ENCODE results near the gene MAEA.
A peak's percentile ranks its signal among the peaks of the same experiment; 100 is the strongest.

The MAEA gene

DNA sequence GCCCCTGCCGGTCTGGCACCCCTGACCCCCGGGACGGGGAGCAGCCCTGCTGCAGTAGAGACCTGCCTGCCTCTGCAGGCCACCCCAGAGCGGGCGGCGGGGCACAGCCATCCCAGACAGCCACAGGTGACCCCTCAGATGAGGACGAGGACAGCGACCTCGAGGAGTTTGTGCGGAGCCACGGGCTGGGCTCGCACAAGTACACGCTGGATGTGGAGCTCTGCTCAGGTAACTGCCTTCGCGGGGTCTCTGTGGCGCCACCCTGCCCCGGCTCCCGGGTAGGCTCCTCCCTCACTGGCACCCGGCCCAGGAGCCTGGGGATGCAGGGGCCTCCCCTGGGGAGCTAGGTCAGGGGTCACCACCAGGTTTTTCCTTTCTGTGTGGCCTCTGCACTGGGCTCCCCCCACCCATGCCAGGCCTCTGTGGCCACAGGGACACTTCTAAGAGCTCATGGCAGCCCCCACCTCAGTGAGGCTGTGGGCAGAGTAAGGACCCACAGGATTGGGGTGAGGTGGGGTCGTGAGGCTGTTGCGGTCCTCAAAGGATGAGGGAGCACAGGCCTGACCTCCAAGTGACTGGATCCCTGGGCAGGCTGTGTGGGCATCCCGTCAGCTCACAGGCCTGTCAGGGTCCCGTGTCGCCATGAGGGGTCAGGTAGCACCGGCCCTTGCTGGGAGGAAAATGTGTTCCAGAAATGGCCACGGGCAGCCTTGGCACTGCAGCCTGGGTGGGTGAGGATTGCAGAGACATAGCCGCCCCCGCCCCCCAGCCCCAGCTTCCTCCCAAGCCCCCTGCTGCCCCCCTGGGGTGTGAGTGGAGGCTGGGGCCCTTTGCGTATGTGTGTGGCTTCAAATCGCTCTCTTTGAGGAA, 63.7 kb downstream of the MAEA start:
- no peak for DNase-seq (ENCODE audit: low spot score)

DNA sequence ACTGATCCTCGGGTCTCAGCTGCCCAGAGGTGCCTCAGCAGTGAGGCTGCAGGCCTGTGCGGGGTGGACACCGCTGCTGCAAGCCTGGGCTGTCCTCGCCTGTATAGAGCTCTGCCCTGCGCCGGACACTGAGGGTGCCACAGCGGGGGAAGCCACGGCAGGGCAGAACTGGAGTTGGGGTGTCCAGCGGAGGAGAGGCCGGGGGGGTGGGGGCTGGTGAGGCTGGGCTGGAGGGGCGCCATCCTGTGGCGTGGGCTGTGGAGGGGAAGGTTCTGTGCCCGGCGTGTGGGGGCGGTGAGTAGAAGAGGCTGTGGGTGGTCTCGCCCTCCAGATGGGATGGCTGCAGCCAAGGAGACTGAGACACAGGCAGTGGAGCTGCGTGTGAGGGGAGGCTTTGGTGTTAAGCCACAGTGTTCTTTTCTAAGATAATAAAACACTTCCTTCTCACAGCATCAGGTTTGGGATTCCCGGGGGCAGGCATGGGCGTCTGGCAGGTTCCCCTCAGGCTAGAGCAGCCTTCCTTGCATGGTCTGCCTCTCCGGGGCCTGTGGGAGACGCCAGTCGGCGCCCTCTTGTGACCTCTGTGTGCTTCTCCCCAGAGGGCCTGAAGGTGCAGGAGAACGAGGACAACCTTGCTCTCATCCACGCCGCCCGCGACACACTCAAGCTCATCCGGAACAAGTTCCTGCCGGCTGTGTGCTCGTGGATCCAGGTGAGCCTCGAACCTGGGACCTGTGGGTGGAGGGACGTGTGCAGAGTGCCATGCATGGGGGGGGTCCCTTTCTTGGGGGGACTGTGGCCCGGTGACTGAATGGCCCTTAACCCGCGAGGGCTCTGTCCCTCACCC, 64.7 kb downstream of the MAEA start:
- DNase-seq (ENCODE audit: low spot score) = no peak

DNA sequence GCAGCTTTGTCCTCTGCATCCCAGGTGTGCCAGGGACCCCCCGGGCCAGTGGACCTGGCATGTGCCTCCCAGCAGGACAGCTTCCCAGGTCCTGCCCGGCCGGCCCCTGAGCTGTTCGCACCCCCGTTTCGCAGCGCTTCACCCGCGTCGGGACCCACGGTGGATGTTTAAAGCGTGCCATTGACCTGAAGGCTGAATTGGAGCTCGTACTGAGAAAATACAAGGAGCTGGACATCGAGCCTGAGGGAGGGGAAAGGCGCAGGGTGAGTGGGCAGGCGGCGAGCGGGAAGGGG, 65.2 kb downstream of the MAEA start:
- DNase-seq (ENCODE audit: low spot score) = no peak

DNA sequence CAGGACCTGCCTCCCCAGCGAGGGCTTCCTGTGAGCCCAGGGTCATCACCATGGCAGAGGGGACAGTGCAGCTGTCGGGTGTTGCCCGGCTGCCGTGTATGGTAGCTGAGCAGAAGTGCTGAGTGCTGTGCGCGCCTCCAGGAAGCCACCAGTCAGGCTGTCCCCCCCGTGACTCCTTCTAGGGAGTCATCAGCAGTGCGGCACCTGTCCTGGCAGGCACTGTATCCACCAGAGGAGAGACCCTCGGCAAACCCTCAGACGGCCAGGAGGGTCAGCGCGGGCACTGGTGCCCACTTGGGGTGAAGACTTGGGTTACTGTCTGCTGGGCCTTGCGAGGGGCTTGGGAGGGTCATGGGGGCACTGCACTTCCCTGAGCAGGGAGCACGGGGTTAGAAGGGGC, 65.7 kb downstream of the MAEA start:
- no peak for DNase-seq (ENCODE audit: low spot score)

DNA sequence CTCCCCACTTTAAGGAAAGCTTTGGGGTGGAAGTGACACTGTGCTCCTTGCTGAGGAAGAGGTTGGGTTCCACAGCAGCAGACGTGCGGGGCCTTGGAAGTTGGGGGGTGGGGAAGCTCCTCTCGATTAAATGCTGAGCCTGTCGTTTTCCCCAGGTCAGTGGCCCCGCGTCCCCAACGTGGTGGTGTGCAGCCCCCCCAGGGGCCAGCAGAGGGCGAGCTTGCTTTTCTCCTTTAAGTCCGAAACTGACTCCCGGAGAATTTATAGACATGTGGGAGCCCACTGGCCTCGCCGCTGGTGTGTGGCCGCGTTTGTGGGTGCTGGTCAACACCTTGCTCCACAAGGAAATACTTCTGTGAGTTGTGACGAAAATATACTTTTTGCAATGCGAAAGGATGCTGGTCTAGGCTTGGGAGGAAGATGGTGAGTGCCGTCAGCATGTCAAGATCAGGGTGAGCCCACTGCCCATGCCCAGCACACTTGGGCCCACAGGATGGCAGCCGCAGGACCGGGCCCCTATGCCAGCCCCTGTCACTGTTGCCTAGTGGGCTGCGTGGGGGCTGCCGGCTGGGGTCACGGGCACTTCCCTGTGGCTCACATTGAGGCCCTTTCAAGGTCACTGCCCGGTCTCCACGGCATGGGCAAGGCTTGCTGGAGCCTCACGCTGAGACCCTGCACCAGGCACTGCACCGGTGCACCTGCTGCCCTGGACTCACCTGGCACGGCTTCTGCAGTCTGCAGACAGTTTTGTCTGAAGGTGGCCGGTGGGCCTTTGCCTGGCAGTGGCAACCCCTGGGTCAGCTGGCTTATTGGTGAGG, 66.7 kb downstream of the MAEA start:
- peak; percentile 50 for DNase-seq (ENCODE audit: low spot score)

DNA sequence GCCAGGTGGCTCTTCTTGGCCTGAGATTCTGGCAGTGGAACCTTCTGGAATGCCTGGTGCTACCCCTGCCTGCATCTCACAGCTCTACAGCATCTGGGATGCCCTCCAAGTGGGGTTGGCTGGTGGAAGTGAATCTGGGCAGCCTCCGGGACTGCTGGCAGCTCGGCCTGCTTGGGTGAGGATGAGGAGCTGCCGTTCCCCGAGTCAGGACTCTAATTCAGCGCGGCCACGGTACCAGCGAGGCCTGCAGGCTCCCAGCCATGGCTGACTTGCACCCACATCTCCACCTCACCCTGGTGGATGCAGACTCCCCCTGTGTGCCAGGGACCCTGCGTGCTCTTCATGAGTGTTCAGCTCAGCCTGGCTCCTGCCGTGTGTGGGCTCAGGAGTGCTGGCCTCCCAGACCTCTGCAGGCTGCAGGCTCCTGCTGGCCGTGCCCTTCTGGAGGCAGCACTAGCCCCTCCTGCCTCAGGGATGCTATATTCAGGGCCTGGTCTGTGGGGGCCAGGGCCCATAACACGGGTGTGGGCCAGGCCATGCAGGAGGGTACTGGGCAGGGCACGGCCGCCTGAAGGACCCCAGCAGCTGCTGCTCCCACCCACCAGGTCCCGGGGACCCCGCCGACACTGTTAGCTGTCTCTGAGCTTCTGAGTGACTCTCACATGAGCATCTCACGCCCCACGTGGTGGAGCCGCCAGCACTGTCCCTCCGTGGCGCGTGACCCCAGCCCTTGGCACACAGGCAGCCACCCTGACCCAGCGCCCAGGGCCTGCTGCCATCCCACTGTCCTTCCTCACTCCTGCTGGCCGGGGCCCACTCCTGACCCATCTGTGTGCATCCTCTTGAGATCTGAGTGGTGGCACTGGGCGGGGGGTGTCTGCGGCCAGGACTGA, 67.9 kb downstream of the MAEA start:
- no peak for DNase-seq (ENCODE audit: low spot score)

DNA sequence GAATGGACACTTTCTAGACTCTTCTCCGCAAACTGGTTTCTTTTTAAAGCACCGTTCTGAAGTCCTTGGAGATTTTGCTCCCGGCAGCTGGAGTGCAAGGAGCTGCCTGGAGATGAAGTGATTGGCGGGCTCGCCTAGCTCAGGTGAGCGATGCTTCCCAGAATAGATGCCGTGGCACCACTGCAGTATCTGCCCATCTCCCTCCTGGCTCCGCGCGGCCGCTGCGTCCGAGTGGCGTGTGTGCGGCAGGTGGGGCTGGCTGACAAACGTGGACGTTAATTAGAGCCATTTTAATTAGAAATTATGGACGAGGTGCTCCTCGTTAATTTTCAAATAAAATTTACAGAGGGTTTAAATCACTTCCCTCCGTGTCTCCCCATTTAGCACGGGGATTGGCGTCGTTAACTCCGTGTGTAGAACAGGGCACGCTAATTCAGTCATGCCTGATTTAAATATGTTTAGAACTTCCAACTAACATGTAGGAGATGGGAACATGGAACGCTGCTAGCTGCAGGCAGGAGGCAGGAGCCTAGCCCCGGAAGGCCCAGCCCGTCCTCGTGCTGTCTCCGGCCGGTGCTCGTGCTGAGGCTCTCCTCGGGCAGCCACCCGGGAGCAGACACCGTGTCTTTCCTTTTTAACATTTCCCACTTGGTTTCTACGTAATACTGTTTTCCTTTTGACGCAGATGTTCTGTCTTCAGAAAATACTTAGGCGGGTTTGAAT, 68.9 kb downstream of the MAEA start:
- no peak for DNase-seq (ENCODE audit: low spot score)

DNA sequence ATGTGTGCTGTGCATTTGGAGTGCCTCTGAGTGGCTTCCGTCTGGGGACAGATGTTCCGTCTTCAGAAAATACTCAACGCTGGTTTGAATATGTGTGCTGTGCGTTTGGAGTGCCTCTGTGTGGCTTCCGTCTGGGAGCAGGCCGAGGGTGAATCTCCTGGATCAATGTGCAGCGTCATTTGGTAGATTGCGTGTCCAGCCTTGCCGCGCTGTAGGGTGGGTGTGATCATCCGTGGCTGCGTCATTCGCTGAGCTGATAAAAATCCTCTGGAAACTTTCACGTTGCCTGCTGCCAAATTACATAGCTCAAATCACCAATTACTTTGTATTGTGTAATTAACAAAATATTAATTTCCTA, 69.4 kb downstream of the MAEA start:
- no peak for DNase-seq (ENCODE audit: low spot score)

DNA sequence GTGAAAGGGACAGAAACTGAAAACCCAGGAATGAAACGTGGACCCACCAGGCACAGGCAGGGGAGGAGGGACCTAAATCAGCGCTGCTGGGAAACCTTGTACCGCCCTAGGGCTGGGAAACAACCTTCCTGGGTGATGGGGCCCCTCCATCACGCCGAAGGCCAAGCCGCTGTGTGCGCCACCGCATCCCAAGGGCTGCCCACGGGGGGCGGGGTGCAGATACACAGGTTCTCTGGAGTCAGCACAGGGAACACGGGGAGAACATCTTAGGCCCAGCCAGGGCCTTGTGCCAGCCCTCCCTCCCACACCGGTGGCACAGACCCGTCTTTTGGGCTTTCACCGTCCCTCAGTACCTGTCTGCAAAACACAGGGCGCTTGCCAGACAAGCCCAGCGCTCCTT, 70.3 kb downstream of the MAEA start:
- DNase-seq (ENCODE audit: low spot score) = no peak

DNA sequence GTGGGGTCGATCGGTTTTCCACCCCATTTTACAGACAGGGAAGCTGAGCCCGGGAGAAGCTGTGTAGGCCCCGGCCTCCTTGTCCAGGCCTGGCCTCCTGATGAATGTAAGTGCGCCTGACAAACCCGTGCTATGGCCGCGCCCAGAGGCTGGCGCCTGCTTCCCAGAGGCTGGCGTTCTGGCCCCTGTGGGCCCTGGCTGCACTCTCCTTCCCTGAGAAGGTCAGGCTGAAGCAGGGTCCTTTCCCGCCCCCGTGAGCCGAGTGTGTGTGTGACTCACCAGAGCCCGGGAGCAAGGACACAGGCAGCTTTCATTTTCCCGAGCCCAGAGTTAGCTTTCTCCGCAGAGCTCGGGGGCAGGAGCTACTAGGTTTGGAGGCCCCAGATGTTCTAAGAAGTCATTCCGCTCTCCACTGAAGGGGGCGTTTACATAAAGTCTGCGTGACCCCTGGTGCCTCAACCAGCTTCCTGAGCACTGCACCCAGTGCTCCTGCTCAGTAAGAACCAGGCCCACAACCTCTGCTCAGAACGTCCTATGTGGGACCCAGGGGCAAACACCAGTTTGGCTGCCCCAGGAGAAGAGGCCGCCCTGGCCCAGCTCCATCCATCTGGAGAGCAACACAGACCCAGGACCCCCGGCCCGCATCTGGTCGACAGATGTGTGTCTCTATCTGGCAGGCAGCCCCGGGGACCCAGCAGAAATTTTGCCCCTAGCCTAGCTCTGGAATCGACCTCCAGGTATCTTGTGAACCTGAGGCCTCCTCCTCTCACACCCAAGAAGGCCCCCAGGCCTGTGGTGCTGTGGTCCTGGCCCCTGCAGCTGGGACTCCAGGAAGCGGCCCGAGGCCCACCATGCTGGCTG, 71.0 kb downstream of the MAEA start:
- DNase-seq (ENCODE audit: low spot score) = no peak

DNA sequence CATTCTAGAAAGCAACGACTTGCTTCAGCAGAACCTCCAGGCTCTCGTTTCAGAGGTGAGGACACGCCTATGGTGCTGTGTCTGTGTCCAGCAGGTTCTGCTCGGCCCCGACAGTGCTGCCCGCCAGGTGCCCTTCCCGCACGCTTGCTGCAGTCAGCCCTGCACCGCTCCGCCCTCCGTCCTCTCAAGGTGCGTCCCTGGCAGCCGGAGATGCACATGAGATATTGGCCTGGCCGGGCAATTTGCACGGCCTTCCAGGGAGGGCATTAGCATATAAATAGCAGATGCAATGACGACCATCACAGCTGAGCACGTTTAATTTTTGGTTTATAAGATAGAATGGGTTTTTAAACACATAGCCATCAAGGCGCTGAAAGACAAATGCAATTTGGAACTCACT, 71.7 kb downstream of the MAEA start:
- DNase-seq (ENCODE audit: low spot score) = no peak

DNA sequence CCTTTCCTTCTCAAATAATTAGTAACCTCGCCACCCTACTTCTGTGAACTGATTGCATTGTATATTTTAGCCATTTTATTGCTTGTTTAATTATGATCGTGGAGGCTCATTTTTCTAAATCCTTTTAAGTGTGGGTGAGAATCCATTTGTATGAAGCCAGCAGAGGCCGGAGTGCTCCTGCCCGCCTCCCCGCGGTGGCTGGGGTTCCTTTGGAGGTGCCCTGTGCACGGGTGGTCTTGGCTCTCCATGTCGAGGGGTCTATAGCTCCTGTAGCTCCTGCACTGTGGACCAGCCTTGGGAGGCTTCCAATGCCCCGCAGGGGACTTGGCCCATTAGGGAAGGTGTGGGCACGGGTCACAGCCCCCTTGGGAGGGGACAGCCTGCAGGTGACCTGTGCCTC, 72.4 kb downstream of the MAEA start:
- no peak for DNase-seq (ENCODE audit: low spot score)

DNA sequence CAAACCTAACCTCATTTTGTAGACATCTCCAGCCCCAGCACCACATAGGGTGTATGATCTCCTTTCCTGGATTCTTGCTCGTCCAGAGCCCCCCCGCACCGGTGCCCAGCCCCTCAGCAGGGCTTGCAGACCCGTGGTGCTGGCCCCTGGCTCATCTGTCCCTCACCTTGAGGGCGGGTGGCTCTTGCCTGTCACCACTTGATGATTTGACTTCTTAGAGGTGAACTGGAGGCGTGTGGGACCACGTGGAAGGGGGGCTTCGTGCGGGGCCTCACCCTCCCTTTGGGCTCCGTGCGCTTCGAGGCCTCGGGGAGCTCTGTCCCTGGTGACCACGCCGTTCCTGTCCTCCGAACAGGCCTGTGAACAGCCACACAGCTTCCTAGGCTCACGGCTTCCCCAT, 72.8 kb downstream of the MAEA start:
- no peak for DNase-seq (ENCODE audit: low spot score)

DNA sequence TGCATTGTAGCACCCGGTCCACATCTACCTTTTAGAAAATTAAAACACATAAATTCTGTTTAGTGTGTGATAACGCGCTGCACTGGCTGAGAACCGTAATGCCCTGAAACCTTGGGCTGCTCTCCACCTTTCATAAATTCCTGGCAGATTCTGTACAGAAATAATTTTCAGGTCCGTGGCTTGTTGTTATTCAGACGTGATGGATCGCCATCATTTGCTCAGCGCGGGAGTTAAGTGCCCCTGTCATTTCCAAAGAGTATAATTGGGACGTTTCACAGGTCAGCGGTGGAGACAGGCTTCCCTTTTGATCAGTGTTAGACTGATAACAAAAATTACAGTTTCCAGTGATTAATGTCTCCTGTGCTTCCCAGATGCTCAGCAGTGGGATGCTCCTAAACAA, 73.8 kb downstream of the MAEA start:
- DNase-seq (ENCODE audit: low spot score) = no peak

DNA sequence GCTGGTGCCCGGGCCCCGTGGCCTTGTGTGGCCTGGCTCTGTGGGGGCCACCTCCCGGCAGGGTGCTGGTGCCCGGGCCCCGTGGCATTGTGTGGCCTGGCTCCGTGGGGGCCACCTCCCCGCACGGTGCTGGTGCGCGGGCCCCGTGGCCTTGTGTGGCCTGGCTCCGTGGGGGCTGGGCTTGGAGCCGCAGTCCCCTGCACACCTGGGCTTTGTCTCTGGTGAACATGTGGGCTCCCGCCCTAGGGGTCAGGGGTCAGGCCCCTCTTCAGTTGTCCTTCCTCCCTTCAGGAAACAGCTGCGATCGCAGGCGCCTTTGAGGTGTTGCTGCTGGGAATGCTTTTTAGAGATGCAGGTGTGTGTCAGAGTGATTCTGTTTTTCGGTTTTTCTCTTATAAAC, 74.5 kb downstream of the MAEA start:
- no peak for DNase-seq (ENCODE audit: low spot score)

DNA sequence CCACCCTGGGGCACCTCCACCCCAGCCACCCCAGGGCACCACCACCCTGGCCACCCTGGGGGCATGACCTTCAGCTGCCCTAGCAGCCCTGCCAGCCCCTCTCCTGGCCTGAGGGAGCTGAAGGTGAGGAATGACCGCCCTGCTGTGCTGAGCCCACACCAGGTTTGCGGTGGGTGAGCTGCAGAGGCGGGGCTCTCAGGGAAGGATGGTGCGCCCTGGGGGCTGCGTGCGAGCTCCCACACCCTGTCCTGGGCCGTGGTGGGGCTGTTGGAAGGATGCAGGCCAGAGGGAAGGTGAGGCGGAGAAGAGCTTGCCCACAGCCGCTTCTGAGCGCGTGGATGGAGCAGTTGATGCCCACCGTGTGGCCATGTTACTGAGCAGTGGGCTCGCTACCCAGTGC, 75.1 kb downstream of the MAEA start:
- no peak for DNase-seq (ENCODE audit: low spot score)

DNA sequence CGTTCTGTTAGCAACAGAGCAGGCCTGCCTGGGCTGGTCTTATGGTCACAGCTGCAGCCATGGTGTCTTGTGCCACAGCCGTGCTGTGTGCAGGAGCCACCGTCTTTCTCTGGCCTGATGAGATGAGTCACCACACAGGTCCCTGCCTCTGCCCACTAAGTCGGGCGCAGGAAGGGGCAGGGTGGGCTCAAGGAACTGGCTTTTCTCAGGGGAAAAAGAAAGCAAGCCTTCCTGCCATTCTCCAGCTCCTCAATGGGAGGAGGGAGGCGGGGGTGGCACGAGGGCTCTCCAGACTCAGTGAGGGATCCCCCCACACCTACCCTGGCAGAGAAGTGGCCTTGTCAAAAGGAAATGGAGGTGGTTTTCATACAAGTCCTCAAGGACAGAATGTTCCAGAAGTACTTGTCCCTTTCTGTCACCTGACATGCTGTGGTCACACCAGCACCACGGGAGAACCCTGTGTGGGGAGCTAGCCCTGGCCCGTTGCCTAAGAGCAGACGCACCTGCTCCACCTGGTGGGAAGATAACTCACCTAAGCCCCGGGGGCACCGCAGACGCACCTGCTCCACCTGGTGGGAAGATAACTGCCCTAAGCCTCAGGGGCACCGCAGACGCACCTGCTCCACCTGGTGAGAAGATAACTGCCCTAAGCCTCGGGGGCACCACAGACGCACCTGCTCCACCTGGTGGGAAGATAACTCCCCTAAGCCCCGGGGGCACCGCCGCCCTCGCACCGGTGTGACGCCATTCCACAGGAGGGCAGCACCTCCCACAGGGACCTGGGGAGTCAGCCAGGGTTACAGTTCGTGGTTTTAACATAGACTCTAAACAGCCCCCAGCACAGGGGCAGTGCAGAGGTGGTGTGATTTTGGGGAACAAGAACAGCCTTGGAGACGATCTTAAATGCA, 75.8 kb downstream of the MAEA start:
- no peak for DNase-seq (ENCODE audit: low spot score)

DNA sequence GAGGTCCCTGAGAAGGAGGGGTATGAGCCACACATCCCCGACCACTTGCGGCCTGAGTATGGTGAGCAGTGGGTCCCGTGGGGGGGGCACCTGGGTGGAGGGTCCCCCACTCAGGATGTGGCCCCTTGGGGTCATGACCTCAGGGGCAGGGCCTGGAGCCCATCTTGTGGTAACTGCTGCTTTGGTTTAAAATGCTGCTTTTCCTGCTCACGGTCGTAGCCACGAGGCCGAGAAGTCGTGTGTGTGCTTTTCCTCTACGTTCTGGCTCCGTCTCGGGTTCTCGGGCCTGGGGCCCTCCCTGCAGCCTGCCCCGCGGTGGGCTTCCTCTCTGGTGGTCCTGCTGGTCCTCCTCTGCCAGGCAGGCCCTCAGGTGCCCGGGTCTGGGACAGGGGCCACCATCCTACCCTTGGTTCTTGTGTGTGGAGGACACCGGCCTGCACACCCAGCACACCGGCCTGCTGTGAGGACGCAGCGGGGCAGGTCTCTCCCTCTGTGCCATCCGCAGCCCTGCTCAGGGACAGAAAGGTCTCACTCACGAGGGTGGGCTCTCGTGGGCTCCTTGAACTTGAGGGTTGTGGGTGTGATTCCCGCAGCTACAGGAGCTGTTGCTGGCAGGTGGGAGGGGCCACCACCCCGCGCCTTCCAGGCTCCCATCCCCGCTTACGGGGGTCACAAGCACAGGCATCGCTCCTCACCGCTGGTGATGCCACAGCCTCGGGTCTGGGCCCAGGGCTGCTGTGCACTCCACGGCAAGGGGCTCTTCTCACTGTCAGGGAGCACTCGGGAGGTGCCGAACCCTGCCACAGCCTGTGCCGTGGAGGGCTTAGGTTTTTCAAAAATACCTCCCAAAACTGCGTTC, 76.9 kb downstream of the MAEA start:
- no peak for DNase-seq (ENCODE audit: low spot score)

Data from CD4-positive, alpha-beta T cell treated with Interleukin-15 for 4 hours (primary cell).